Measurements from ENCODE around the gene PTK6.
"Not testable (repeated sequence)": the region's sequence is repeated elsewhere in the genome, so short reads cannot be mapped to it uniquely, and the experiment has no call there.

PTK6 gene

GRCh38 chr20:63492518-63492917 lies 44.7 kb downstream of the PTK6 start:
- no peak for DNase-seq

- no peak for DNase-seq
These were observed 45.4 kb downstream of the PTK6 start for GRCh38 chr20:63491635-63492230.

- DNase-seq = no peak
These were observed 46.1 kb downstream of the PTK6 start for GRCh38 chr20:63491078-63491477.

GRCh38 chr20:63490416-63490815 lies 46.8 kb downstream of the PTK6 start:
- no peak for DNase-seq

GRCh38 chr20:63488315-63489251 lies 48.6 kb downstream of the PTK6 start:
- DNase-seq = no peak

GRCh38 chr20:63487781-63488241 lies 49.4 kb downstream of the PTK6 start:
- no peak for DNase-seq

- no peak for DNase-seq
These were observed 49.9 kb downstream of the PTK6 start for GRCh38 chr20:63487116-63487764.

- DNase-seq = no peak
These were observed 50.8 kb downstream of the PTK6 start for GRCh38 chr20:63486300-63486855.

GRCh38 chr20:63484651-63485403 lies 52.3 kb downstream of the PTK6 start:
- no peak for DNase-seq

GRCh38 chr20:63484236-63484635 lies 52.9 kb downstream of the PTK6 start:
- DNase-seq = no peak

- DNase-seq = no peak
These were observed 53.3 kb downstream of the PTK6 start for GRCh38 chr20:63483834-63484233.

GRCh38 chr20:63482021-63482587 lies 55.1 kb downstream of the PTK6 start:
- no peak for DNase-seq

- DNase-seq = no peak
These were observed 55.7 kb downstream of the PTK6 start for GRCh38 chr20:63481503-63481902.

GRCh38 chr20:63479695-63480419 lies 57.3 kb downstream of the PTK6 start:
- DNase-seq = not testable (repeated sequence)

- DNase-seq = no peak
These were observed 58.6 kb downstream of the PTK6 start for GRCh38 chr20:63478346-63479302.
